ENCODE measurements around the gene AKNA.

The AKNA gene

DNA sequence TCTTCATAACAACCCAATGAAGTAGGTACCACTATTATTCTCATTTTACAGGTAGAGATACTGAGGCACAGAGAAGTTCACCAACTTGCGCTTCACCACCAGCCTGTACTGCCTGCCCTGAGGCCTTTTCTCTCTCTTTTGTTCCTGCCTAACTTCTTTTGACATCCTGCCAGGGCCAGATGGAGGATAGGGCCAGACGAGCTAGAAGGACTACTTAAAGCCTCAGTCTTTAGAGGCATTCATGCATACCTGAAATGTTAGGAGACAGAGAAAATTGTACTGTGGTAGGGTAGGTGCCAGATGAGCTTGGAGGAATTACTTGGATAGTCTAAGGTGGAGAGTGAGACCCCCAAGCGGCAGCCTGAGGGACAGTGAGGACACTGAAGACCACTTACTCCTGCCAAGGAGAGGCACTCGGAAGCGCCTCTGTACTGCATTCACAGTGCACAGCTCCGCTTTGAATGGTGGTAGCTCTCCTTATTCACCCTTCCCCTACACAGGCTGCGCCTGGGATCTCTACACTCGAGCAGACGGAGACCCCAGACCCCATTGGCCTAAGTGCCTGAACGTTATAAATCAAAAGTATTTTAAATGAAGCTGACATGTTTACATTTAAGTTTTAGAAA, 71.1 kb downstream of the AKNA start:
- DNase-seq = no peak

DNA sequence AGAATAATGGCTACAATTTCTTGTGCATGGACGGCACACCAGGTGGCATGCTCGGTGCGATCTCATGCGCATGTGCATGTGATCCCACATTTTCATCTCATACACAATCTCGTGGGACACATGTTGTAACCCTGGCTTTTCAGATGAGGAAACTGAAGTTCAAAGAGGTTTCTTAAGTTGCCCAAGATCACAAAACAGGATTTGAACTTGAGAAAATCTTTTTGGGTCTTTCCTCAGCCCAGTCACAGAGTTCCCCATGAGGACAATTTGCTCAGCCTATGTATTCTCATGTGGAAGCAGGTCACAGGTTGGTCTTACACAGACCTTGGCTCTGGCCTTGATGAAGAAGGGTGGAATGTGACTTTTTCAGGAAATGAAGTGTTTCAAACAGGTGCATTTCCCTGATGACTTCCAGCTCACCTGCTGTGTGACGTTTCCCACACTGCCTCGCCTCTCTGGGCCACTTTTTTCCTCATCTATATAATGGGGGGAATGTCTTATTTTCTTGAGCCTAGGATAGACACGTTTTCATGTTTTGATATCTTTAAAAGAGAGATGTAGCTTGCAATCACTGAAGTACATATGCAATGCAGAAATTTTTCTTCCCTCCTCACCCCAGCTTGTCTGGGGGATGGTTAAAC, 71.9 kb downstream of the AKNA start:
- DNase-seq = no peak

DNA sequence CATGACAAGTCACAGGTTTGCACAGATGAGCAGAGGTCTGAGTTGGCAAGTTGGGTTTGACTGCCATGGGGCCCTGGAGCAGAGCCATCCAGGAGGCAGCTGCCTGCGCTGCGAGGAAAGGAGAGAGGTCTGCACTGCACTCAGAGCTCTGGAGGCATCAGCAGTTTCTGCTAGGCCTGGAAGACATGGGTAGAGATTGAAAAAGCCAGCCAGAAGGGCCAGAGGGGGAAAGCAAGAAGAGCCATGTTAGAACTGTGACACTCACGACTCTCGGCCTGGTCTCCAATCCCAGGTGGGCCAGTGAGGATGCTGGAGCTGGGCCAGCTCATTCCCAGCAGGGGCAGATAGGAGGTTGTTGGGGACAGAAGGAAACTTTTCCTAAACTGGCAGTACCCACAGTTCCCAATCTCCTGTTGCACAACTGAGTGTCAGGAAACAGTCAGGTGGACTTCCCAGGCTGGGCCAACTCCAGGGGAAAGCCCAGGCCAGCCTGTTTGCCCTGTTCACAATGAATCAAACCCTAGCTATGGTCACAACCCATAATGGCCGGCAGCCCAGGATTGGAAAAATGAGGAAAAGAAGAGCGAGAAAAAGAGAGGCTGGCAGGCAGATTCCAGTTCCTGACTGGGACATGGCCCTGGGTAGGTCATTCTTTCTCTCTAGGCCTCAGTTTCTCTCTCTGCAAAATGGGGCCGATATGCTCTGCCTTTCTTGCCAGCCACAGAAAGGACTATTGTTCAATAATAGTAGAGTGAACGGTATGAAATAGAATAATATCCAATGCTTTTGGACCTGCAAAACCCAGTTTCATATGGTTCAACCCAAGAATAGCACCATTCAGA, 72.7 kb downstream of the AKNA start:
- DNase-seq = no peak

DNA sequence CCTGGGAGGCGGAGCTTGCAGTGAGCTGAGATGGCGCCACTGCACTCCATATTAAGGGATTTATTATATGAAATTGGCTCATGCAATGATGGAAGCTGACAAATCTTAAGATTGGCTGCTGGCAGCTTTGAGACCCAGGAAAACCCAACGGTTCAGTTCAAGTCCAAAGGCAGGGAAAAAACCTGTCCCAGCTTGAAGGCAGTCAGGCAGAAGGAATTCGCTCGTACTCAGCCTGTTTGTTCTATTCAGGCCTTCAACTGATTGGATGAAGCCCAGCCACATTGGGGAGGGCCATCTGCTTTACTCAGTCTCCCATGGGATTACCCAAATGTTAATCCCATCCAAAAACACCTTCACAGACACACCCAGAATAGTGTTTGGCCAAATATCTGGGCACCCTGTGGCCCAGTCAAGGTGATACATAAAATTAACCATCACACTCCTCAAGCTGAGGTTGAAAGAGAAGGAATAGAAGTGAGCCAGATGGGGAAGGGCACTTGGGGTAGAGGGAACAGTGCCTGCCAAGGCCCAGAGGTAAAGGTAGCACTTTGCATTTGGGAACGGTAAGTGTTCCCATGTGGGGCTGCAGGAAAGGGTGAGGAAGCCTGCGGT, 73.4 kb downstream of the AKNA start:
- DNase-seq = no peak

DNA sequence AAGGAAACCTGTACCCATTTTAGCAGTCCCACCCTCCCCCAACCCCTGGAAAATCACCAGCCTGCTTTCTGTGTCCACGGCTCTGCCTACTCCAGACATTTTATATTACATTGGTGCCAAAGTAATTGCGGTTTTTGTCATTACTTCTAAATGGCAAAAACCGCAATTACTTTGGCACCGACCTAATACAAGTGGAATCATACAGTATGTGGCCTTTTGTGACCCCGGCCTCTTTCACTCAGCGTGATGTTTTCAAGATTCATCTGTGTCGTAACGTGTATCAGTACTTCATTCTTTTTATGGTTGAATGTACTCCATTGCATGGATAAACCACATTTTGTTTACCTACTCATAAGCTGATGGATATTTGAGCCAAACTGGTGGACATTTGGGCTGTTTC, 74.6 kb downstream of the AKNA start:
- no peak for DNase-seq

DNA sequence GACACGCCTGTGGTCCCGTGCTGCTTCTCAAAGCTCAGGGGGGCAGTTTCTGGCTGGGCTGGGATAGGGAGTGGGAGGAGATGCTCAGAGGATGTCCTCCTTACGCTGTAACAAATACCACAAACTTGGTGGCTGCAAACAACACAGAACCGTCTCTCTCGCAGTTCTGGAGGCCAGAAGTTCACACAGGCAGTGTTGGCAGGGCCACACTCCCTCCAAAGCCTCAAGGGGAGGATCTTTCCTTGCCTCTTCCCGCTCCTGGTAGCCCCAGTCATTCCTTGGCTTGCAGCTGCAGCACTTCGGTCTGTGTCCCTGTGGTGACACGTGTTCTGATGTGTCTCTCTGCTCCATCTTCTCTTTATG, 75.3 kb downstream of the AKNA start:
- DNase-seq = no peak

DNA sequence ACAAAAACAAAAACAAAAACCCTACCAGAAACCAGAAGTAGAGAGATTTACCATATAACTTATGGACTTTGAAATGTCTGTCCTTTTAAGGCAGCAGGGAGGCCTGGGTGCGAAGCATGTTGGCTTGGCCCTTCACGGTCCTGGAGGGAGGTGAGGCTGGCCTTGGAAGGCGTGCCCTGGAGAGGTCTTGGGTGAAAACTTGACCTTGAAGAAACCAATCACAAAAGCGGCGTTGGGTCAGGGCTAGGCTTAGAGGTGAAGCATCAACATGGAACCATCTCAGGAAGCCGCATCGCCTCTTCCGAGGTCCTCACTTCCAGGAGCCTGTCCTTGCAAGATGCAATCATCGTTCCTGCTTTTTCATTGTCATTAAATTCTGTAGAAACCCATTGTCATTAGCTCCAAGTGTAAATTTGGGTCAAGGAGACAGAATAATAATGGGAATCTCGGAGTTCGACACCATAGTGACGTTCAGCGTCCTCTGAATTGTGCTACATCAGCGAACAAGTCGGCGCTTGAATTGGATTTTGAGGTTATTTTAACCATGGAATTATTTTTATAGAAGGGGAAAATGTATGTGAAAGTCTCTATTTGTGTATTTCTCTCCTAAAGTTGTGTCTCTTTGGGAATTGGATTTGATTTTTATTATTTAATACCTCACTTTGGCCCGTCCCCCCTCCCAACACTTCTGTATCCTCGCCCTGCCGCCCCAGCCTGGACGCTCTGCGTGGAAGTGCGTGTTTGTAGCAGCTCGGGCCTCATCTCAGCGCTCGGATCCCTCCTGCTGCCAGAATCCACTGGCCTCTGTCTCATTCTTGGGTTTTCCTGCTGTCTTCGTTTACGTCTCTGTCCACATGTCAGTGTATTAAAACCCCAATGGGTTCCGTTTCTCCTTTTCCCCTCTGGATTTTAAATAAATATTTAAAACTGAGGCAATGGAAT, 75.9 kb downstream of the AKNA start:
- DNase-seq = no peak

DNA sequence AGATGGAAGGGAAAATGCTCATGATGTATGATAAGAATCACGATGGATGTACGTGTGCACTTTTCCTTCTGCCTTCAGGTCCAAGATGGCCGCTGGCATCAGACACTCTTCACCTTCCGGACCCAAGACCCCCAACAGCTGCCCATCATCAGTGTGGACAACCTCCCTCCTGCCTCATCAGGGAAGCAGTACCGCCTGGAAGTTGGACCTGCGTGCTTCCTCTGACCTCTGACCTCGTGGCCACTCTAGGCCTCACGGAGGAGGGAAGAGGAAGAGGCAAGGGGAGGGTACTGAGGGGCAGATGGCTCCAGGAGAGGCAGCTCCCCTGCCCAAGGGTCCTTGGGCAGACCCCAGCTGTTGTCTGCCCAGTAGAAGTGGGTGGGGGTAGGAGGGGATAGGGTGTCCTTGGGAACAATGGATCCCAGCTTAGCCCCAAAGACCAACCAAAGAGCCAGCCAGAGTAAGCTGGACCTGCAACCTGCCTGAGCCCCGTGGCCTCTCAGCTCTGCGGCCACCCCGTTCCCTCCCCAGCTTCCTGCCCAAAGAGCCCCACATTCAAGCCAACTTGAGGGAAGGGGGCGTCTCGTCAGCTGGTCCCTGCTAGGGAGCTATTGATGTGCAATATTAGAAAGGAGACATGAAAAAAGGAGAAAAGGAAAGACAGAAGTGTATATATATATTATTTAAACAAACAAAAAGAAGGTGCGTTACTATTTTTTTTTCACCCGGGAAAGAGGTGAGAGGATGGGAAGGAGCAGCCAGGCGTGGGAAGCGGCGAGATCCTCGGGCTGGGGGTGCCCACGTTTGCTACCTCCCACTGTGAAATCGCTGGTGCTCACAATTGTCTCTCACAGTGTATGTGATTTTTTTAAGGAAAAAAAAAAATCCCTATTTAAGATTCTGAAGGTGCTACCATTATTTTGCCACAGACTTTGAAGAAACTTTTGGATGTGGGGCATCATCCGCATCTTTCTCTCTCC, 77.0 kb downstream of the AKNA start:
- no peak for DNase-seq

DNA sequence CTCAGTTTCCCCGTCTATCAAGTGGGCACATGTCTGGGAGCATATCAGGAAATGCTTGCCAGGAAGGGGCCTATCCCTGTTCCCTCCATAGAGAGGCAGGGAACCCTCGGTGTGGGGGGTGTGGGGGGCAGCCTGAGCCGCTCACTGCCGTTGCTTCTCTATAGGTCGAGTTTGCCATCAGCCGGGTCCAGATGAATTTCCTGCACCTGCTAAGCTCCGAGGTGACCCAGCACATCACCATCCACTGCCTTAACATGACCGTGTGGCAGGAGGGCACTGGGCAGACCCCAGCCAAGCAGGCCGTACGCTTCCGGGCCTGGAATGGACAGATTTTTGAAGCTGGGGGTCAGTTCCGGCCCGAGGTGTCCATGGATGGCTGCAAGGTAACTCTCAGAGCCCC, 78.7 kb downstream of the AKNA start:
- DNase-seq = no peak

DNA sequence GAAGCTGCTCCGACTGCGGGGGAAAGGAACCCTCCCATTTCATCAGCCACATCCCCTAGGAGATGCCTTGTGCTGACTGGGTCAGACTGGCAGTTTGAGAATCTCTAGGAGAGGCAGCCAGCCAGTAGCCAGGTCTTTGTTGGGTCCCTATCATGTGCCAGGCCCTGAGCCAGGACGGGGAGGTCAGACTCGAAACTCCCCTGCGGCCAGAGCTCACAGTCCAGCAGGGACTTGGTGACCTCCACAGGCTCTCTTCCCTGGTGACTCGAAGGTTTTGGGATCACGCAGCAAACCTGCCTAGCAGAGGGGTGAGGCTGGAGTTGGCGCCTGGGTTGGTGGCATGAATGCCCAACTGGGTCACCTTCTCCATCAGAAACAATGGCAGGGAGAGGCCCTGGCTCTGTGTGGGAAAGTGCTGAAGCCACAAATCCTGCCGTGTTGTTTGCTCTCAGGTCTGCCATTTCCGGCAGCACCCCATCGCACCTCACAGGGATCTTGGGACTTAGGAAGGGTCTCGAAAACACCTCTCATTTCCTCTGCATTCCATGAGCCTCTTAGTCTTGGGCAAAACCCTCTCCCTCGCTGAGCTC, 79.3 kb downstream of the AKNA start:
- no peak for DNase-seq

DNA sequence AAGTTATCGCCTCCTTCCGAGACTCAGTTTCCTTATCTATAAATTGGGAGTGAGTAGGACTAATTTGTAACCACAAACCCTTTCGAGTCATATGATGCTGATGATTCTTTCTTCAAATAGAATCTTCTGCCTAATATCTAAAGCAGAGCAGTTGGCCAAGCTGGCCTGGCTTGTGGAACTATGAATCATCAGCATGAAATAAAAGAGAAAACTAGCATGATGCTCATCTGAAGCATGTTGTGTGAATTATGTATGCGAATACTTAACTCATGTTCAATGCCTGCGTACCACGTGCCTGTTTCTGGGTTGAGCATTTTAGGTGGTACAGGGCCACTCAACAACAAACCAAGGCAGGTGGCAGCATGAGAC, 79.9 kb downstream of the AKNA start:
- no peak for DNase-seq

DNA sequence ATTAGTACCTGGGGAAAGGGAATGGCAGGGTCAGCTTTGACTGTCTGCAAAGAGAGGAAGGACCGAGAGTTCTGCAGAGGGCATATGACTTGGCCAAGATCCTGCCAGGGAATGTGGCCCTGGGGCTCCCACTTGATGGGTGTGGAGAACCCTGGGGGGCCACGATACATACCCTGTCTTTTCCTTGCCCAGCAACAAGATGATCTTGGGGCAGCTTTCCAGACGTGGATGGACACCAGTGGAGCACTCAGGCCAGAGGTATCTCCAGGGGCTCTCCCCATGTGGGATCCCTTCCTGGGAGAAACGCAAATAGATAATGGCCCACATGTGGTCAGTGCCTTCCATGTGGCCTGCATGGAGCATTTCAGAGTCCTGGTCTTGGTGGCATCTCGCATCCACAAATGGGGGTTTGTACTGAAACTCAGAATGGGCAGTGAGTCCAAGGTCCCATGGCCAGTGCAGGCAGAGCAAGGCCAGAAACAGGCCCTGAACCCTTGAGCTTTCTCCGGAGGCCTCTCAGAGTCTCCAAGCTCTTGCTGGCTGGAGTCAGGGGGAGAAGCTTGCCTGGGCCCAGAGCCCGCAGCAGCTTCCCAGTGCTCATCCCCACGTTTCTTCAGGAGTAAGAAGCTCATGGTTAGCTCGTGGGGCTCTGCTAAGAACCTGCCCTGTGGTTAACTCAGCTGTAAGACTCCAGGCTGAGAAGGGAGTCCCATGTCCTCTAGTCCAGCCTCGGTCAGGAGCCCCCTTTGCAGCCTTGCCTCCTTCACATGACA, 83.2 kb downstream of the AKNA start:
- DNase-seq = no peak

DNA sequence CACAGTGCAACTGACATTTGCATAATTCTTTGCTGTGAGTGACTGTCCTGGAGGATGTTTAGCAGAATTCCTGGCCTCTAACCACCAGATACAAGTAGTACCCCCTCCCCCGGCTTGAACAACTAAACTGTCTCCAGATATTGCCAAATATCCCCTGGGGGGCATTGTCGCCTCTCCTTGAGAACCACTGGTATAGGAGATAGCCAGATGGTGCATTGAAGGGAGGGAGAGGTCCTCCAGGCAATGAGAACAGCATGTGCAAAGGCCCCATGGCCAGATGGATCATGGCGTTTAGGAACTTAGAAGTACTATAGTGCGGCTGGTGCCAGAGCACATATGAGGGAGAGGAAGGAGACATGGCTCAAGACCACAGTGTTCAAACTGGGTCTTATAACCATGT, 83.8 kb downstream of the AKNA start:
- no peak for DNase-seq

DNA sequence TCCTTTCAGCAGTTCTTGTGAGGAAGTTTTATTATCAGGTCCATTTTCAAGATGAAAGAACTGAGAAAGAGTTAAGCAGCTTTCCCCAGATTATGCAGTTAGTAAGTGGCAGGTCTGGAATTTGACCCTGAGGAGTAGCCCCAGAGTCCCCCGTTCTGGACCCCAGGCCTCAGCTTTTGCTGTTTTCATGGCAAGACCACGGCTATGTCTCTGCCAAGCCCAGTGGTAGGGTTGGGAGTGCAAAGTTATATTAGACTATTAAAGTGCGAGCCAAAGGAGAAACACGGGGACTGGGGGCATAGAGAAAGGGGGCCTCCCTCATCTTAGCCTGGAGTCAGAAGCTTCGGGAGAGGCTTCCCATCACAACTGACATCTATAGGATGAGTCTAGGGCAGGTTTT, 84.2 kb downstream of the AKNA start:
- DNase-seq = no peak

DNA sequence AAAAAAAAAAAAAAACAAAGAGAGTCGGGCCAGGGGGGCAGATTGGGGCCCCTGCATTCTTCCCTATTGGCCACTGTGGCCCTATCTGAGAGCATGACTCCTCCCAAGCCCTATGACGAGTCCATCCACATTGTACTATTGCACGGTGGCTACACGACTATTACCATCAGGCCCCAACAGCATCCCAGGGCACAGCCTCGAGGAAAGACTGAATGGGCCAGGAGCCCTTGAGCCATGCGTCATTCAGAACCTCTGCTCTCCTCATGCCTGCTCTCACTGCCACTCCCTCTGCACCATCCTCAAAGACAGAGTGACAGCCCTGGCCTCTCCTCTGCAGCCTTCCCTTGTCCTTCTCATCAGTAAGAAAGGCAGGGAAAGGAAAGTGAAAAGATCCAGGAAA, 85.1 kb downstream of the AKNA start:
- DNase-seq = no peak

DNA sequence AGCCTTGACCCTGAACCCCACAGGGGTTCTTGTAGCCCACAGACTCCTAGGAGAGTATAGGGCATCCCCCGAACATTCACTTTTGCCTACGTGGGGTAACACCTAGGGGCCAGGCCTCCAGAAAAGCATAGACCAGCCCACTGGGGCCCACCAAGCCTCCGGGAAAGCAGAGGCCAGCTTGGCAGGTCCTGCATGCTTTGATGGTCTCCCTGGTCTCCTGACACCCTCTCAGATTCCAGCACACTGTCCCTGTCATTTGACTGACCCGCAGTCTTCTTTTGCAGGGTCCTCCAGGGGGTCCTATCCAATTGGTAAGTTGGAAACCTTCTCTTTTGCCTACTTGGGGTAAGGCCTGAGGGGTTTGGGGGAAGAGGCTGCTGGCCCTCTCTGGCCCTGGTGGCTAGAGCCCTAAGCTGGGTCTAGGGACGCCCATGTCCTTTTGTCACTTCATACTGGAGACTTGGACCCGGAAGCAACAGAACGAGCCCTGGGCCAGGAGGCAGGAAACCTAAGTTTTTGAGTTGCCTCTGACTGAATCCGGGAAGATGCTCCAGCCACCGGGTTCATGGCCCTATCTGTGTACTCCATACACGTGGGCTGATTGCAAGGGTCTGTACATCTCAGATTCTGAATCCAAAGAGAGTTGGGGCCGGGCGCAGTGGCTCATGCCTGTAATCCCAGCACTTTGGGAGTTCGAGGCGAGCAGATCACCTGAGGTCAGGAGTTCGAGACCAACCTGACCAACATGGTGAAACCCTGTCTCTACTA, 85.8 kb downstream of the AKNA start:
- DNase-seq = no peak

DNA sequence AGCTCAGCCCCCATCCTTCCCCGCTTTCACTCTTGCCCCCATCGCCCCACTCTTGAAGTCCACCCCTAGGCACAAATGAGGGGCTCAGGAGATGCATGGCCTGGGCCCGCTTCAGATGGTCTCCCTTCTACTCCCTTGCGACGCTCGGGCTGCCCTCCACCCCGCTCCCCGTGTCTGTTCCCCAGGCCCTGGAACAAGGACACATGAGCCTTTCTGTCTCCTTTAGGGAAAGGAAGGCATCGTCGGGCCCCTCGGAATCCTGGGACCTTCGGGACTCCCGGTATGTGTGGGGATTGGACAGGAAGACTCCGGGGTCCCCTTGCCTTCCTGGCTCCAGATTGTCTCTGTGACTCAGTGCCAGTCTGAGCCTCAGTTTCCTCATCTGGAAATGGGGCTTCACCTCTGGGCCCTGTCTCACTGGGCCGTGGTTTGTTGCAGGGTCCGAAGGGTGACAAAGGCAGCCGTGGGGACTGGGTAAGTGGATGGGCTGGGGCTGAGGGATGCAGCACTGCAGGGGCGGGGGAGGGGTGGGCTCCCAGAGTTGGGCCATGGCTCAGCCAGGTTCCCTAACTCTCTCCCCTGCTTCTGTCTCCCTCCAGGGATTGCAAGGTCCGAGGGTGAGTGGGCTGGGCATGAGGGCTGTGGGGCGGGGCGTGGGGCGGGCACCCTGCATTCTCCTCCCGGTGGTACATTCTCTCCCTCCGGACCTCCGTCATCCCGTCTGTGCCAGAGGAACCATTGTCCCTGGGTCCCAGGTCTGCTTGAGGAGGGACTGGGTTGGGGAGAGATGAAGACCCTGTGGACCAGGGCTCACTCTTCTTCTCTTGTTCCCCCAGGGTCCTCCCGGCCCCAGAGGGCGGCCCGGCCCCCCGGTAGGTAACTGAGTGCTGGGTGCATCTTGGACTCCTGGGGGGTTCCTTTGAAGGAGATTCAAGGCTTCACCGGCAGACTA, 86.7 kb downstream of the AKNA start:
- no peak for DNase-seq

DNA sequence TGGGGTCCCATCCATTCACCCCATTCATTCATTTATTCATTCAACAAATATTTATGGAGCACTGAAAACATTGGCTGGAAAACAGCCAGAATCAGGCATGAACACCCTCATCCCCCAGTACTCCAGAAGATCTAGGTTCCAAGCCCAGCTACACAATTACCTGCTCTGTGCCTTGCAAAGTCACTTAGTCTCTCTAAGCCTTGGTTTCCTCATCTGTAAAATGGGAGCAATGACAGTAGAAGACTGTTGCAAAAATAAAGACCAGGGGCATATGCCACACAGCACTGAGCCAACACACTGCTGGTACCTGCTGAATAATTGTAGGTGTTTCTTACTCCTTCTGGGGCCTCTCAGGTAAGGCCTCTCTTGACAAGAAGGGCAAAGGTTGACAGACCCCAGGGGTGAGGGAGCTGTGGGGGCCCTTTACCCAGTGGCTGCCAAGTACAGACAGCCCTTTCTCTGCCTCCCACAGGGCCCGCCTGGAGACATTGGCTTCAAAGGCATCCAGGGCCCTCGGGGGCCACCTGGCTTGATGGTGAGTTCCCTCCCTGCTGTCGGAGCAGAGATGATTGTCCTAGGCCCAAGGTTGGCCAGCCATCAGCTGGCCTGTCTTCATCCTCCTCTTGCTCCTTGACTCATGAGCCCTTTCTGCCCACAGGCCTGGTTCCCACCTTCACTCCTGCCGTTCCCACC, 87.5 kb downstream of the AKNA start:
- no peak for DNase-seq
